HL-60 (cell line): ENCODE results near the gene LILRB3.
A peak's percentile ranks its signal among the peaks of the same experiment; 100 is the strongest.
"Not testable (repeated sequence)": the region's sequence is repeated elsewhere in the genome, so short reads cannot be mapped to it uniquely, and the experiment has no call there.

Experiments used
- DNase-seq, 2 experiments: peaks; one replicate each; pipeline ENCODE4 v3.0.0-alpha.2; 2010 to 2020; ENCODE audit warnings: low read depth in 1 of 2, low spot score in 1 of 2
- H3K27ac ChIP-seq: fragments of 250-450 bp; sonication (Bioruptor Pico); replicated peaks from 2 replicates; pipeline ENCODE4 v1.5.1; 2020; ENCODE audit warnings: mild to moderate bottlenecking, moderate library complexity
- H3K27me3 ChIP-seq: fragments of 250-450 bp; sonication (Bioruptor Pico); 2 replicates; pipeline ENCODE4 v1.5.1; 2021; ENCODE audit warnings: mild to moderate bottlenecking, moderate library complexity; ENCODE audit not compliant: insufficient read depth, poor library complexity, severe bottlenecking
- H3K4me3 ChIP-seq: replicated peaks from 2 replicates; pipeline ENCODE4 v1.5.1; 2011; ENCODE audit warnings: mild to moderate bottlenecking, control low read depth, low read length; ENCODE audit not compliant: insufficient read depth
- GABPA ChIP-seq: IDR thresholded peaks from 2 replicates; pipeline ENCODE4 v1.6.1; 2012; ENCODE audit warnings: low read depth
- POLR2AphosphoS5 ChIP-seq: IDR thresholded peaks from 2 replicates; pipeline ENCODE4 v1.6.1; 2012; ENCODE audit warnings: low read depth
- SPI1 ChIP-seq: IDR thresholded peaks from 2 replicates; pipeline ENCODE4 v1.6.1; 2012; ENCODE audit warnings: low read depth, mild to moderate bottlenecking, borderline replicate concordance
- TF ChIP-seq, protein P1 (sequence below): IDR thresholded peaks from one replicate; pipeline ENCODE4 v1.5.1; 2011; ENCODE audit warnings: low read length, control low read depth, inconsistent platforms; ENCODE audit not compliant: insufficient read depth
- TF ChIP-seq, protein P2 (sequence below): IDR thresholded peaks from 2 replicates; pipeline ENCODE4 v1.6.1; 2012; ENCODE audit warnings: low read depth; ENCODE audit not compliant: insufficient replicate concordance

LILRB3 gene

DNA sequence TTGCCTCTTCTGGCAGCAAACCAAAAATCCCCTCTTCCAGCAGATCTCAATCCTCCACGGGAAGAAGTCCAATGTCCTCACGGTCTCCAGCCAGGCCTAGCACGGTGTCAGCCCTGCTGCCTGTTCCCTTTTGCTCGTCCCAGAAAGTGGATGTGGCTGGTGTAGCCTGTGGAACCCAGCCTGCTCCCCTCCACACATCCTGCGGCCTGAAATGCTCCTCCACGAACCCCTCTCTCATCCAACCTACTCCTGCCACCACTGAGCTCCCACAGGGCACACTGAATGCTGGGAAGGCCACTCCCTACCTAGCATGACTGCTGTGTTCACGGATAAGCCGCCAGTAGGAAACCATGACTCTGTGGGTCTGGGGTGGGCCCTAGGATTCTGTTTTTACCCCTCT, 36.5 kb downstream of the LILRB3 start:
- no peaks in the 10 kb centered on the region for H3K27me3 ChIP-seq
- no peak overlapping the region for H3K27ac ChIP-seq
- H3K4me3 ChIP-seq = no peak overlapping the region
- no peak for TF ChIP-seq SPI1
- TF ChIP-seq, protein P1, sequence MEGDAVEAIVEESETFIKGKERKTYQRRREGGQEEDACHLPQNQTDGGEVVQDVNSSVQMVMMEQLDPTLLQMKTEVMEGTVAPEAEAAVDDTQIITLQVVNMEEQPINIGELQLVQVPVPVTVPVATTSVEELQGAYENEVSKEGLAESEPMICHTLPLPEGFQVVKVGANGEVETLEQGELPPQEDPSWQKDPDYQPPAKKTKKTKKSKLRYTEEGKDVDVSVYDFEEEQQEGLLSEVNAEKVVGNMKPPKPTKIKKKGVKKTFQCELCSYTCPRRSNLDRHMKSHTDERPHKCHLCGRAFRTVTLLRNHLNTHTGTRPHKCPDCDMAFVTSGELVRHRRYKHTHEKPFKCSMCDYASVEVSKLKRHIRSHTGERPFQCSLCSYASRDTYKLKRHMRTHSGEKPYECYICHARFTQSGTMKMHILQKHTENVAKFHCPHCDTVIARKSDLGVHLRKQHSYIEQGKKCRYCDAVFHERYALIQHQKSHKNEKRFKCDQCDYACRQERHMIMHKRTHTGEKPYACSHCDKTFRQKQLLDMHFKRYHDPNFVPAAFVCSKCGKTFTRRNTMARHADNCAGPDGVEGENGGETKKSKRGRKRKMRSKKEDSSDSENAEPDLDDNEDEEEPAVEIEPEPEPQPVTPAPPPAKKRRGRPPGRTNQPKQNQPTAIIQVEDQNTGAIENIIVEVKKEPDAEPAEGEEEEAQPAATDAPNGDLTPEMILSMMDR = no peak
- TF ChIP-seq, protein P2, sequence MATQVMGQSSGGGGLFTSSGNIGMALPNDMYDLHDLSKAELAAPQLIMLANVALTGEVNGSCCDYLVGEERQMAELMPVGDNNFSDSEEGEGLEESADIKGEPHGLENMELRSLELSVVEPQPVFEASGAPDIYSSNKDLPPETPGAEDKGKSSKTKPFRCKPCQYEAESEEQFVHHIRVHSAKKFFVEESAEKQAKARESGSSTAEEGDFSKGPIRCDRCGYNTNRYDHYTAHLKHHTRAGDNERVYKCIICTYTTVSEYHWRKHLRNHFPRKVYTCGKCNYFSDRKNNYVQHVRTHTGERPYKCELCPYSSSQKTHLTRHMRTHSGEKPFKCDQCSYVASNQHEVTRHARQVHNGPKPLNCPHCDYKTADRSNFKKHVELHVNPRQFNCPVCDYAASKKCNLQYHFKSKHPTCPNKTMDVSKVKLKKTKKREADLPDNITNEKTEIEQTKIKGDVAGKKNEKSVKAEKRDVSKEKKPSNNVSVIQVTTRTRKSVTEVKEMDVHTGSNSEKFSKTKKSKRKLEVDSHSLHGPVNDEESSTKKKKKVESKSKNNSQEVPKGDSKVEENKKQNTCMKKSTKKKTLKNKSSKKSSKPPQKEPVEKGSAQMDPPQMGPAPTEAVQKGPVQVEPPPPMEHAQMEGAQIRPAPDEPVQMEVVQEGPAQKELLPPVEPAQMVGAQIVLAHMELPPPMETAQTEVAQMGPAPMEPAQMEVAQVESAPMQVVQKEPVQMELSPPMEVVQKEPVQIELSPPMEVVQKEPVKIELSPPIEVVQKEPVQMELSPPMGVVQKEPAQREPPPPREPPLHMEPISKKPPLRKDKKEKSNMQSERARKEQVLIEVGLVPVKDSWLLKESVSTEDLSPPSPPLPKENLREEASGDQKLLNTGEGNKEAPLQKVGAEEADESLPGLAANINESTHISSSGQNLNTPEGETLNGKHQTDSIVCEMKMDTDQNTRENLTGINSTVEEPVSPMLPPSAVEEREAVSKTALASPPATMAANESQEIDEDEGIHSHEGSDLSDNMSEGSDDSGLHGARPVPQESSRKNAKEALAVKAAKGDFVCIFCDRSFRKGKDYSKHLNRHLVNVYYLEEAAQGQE = no peak
- TF ChIP-seq POLR2AphosphoS5 = no peak
- TF ChIP-seq GABPA = no peak
- DNase-seq = no peak

DNA sequence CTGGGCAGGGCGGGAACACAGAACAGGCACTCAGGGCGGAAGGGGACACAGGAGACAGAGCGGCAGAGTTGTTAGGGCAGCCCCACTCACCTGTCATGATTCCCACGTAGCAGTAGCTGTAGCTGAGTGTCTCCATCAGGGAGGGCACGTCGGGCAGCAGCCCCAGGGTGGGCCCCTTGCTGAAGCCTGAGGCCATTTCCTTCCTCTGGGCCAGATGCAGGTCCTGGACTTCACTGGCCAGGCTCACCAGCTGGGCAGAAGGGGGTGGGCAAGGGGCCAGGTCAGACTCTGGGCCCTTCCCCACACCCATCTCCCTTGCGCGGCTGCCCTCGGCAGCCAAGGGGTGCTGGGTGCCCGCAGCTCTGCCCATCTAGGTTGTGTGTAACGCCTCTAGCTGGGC, 39.4 kb downstream of the LILRB3 start:
- Histone ChIP-seq H3K27me3 (no peaks in the 10 kb centered on the region), H3K4me3 (no peak overlapping the region), H3K27ac (no peak overlapping the region)
- no peak for DNase-seq
- TF ChIP-seq SPI1 = no peak
- no peak for TF ChIP-seq POLR2AphosphoS5
- TF ChIP-seq, protein P1 = no peak
- TF ChIP-seq, protein P2 = no peak
- no peak for TF ChIP-seq GABPA

DNA sequence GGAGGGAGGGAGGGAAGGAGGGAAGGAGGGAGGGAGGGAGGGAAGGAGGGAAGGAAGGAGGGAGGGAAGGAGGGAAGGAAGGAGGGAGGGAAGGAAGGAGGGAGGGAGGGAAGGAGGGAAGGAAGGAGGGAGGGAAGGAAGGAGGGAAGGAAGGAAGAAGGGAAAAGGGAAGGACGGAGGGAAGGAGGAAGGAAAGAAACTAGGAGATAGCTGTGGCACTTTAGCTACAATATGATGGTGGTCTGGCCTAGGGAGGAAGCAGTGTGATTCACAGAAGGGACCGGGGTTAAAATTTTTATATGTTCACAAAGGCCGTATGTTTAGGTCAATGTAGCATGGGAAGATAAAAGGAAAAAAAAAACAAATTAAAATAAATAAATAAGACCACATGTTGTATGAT, 40.9 kb downstream of the LILRB3 start:
- not testable (repeated sequence) for H3K27ac ChIP-seq, H3K27me3 ChIP-seq, DNase-seq, H3K4me3 ChIP-seq

DNA sequence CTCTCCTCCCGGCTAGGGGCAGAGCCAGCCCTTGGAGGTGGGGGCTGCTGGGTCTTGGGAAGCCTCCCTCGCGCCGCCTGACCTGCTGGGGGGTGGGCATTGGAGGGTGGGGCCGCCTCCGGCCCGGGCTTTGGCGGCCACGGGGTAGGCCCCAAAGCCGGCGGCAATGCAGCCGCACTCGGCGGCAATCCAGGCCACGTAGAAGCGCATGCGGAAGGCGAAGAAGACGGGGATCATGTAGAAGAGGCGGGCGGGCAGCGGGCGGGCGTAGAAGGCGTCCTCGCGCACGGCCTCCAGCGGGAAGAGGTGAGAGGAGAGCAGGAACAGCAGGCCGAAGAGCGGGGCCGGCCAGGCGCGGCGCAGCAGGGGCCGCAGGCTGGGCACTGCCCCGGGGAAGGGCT, 42.1 kb downstream of the LILRB3 start:
- no peak overlapping the region for H3K4me3 ChIP-seq
- no peak for TF ChIP-seq GABPA
- no peak for TF ChIP-seq SPI1
- TF ChIP-seq, protein P2 = no peak
- TF ChIP-seq, protein P1 = no peak
- no peak for TF ChIP-seq POLR2AphosphoS5
- H3K27ac ChIP-seq = peak overlapping the region; percentile 59
- DNase-seq = no peak
- no peaks in the 10 kb centered on the region for H3K27me3 ChIP-seq
